OCI-LY7 (cell line): ENCODE measurements around the gene ADAMTS16.

ENCODE experiments used
- CTCF ChIP-seq: fragments of 200-600 bp; sonication (generic); conservative IDR thresholded peaks from 2 replicates; pipeline ENCODE4 v1.5.1; 2014; ENCODE audit warnings: mild to moderate bottlenecking, antibody characterized with exemption, low read length, moderate library complexity, mixed read lengths
- EZH2phosphoT487 ChIP-seq: fragments of 200-600 bp; sonication (generic); IDR thresholded peaks from 2 replicates; pipeline ENCODE4 v1.6.1; 2018; ENCODE audit warnings: low read depth, borderline replicate concordance, mild to moderate bottlenecking, mixed run types, antibody characterized with exemption, low read length, moderate library complexity, mixed read lengths

GRCh38 chr5:5335107-5335506, 195.0 kb downstream of the ADAMTS16 start:
- TF ChIP-seq CTCF: no peak
- no peak for TF ChIP-seq EZH2phosphoT487
